T-cell (primary cell): ENCODE results near the gene NEMP1. TPM values are rescaled to one million over a fixed set of nuclear protein-coding genes. Genes with fewer than 3 reads are reported as not detected.

Experiments used
- ATAC-seq, 4 experiments: fragments of 200-7000 bp in 3 of 4; fragments of 150-1000 bp in 1 of 4; cut with Tn5 transposase; replicated peaks in 1 of 4; 1 replicate in 3 of 4; 2 replicates in 1 of 4; pipeline ENCODE4 v1.10.0; 2021; ENCODE audit warnings: moderate library complexity in 3 of 4, mild to moderate bottlenecking in 2 of 4, moderate number of reproducible peaks in 1 of 4
- CTCF ChIA-PET, 2 donors: fragments of 300-600 bp; sonication (Branson Sonifier 250); formaldehyde crosslinking; loops; one replicate each; lab custom pipeline; 2022; ENCODE audit warnings: antibody characterized with exemption in 2 of 2; lab: Charles Lee
- POLR2A ChIA-PET, 2 donors: fragments of 300-600 bp; sonication (Branson Sonifier 250); formaldehyde crosslinking; loops; one replicate each; lab custom pipeline; 2022; ENCODE audit warnings: antibody characterized with exemption in 2 of 2; lab: Charles Lee
- DNase-seq, 35 experiments: peaks; one replicate each; pipeline versions ENCODE4 v3.0.0 to v3.0.0-alpha.2; 2013 to 2023
- H3K27ac ChIP-seq: one replicate; pipeline ENCODE4 v1.5.1; 2013; ENCODE audit warnings: low read length
- H3K27me3 ChIP-seq, 2 experiments: replicated peaks in 1 of 2; 1 replicate in 1 of 2; 2 replicates in 1 of 2; pipeline versions ENCODE4 v1.6.1 to v1.7.0; 2013; ENCODE audit warnings: low read length in 1 of 2, mixed read lengths in 1 of 2; ENCODE audit not compliant: control insufficient read depth in 2 of 2, insufficient read depth in 2 of 2; ENCODE audit errors: extremely low read depth in 1 of 2
- H3K36me3 ChIP-seq, 2 donors: 1 replicate in 1 of 2; 2 replicates in 1 of 2; pipeline versions ENCODE4 v1.6.1 to v1.7.0; 2013; ENCODE audit warnings: low read length in 1 of 2; ENCODE audit not compliant: control insufficient read depth in 2 of 2, insufficient read depth in 1 of 2; ENCODE audit errors: extremely low read depth in 1 of 2
- H3K4me1 ChIP-seq, 2 experiments: 1 replicate in 1 of 2; 2 replicates in 1 of 2; pipeline versions ENCODE4 v1.6.1 to v1.7.0; 2013; ENCODE audit warnings: low read length in 2 of 2, mixed read lengths in 1 of 2; ENCODE audit not compliant: insufficient read depth in 2 of 2, control insufficient read depth in 1 of 2; ENCODE audit errors: extremely low read depth in 1 of 2
- H3K4me3 ChIP-seq, 2 donors: 1 replicate in 1 of 2; 2 replicates in 1 of 2; pipeline versions ENCODE4 v1.5.1 to v1.7.0; 2013; ENCODE audit warnings: mild to moderate bottlenecking in 2 of 2, low read length in 1 of 2, moderate library complexity in 1 of 2; ENCODE audit not compliant: control insufficient read depth in 1 of 2; ENCODE audit errors: extremely low read depth in 1 of 2
- H3K9me3 ChIP-seq: 2 replicates; pipeline ENCODE4 v1.7.0; 2013
- H3K27ac Mint-ChIP-seq, 2 donors: one replicate each; pipeline ENCODE4 v1.8.0; 2020 to 2021; ENCODE audit warnings: mild to moderate bottlenecking in 2 of 2, mixed read lengths in 2 of 2
- H3K27me3 Mint-ChIP-seq, 2 donors: one replicate each; pipeline ENCODE4 v1.8.0; 2021 to 2022; ENCODE audit warnings: mixed read lengths in 2 of 2
- H3K36me3 Mint-ChIP-seq: one replicate; pipeline ENCODE4 v1.8.0; 2021; ENCODE audit warnings: mixed read lengths
- H3K4me1 Mint-ChIP-seq, 3 donors: one replicate each; pipeline ENCODE4 v1.8.0; 2020 to 2022; ENCODE audit warnings: mixed read lengths in 3 of 3, mild to moderate bottlenecking in 1 of 3
- H3K4me3 Mint-ChIP-seq, 3 donors: one replicate each; pipeline ENCODE4 v1.8.0; 2020 to 2022; ENCODE audit warnings: mild to moderate bottlenecking in 3 of 3, mixed read lengths in 3 of 3, moderate library complexity in 3 of 3
- H3K9me3 Mint-ChIP-seq, 3 donors: one replicate each; pipeline ENCODE4 v1.8.0; 2020 to 2022; ENCODE audit warnings: mixed read lengths in 3 of 3
- WGBS: methylation state at CpG from one replicate; pipeline ENCODE4 v1.1.5; 2013; ENCODE audit warnings: missing lambda C conversion rate; ENCODE audit not compliant: insufficient coverage; 5-methylcytosine and 5-hydroxymethylcytosine counted together
- total RNA-seq, 35 experiments: library from RNA in 6 of 35; stranded (reverse) in 6 of 35; fragments of 120-200 nt in 1 of 35; gene quantifications; one replicate each; pipeline versions ENCODE4 v1.2.1 to v1.2.4 and lab custom pipeline; 2013 to 2026

NEMP1 gene
- total RNA-seq, 5 donors from 2014 or later (not counting 1 experiment from before 2014, with no cell fraction given): 10.7 to 26.1 (median 19.9) TPM

DNA sequence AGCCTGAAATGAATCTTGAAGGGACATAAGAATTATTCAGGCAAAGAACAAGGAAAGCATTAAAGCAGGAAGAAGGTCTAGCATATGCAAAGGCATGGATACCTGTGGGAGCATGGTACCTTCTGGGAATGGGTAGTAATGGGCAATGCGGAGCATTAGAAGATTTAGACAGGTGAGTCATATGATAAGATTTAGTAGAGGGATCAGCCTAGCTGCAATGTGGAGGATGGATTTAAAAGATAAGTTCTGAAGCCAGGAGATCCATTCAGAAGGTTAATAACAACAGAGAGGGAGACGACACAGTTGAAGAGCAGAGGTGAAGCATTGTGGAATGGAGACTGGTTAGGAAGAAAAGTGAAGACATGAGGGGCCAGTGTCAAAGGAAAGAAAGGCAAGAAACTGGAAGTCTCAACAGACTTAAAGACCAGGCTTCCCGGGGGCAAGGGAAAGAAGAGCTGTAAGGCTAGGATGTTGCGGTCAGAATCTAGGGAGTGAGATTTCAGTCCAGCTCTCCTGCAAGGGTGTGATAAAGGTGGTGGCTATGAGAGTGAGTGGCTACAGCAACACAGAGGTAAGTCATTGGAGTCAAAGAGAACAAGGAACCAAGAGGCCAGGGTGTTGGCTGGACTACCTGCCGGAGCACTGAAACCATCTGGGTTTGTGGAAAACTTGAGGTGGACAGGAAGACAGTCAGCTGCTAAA, 38.1 kb upstream of the NEMP1 start:
- Mint-ChIP-seq H3K27ac (no peak overlapping the region), H3K4me3 (no peak overlapping the region), H3K27me3 (peaks cover 0 to 3% of the 10 kb centered on the region in 2 donors), H3K36me3 (no peaks in the 10 kb centered on the region), H3K9me3 (no peaks in the 10 kb centered on the region), H3K4me1 (peaks cover 9 to 12% (median 12%) of the 10 kb centered on the region in 3 donors)
- H3K27ac ChIP-seq: no peak overlapping the region
- CTCF ChIA-PET: interaction anchor here in 1 of 2 donors (0.6 kb wide), 2 partner anchors 40 to 46 kb away, joined by 3 to 4 read pairs; no protein-coding TSS in a partner anchor
- H3K27me3 ChIP-seq: no peaks in the 10 kb centered on the region
- no peaks in the 10 kb centered on the region for H3K36me3 ChIP-seq
- DNase-seq: no peak
- H3K4me1 ChIP-seq: peaks cover 0 to 12% of the 10 kb centered on the region in 2 experiments
- WGBS: 87% methylated on average over 5 of the region's 5 CpGs
- no peak overlapping the region for H3K4me3 ChIP-seq
- no peak for ATAC-seq
- POLR2A ChIA-PET: no interaction called here
- H3K9me3 ChIP-seq: no peaks in the 10 kb centered on the region

DNA sequence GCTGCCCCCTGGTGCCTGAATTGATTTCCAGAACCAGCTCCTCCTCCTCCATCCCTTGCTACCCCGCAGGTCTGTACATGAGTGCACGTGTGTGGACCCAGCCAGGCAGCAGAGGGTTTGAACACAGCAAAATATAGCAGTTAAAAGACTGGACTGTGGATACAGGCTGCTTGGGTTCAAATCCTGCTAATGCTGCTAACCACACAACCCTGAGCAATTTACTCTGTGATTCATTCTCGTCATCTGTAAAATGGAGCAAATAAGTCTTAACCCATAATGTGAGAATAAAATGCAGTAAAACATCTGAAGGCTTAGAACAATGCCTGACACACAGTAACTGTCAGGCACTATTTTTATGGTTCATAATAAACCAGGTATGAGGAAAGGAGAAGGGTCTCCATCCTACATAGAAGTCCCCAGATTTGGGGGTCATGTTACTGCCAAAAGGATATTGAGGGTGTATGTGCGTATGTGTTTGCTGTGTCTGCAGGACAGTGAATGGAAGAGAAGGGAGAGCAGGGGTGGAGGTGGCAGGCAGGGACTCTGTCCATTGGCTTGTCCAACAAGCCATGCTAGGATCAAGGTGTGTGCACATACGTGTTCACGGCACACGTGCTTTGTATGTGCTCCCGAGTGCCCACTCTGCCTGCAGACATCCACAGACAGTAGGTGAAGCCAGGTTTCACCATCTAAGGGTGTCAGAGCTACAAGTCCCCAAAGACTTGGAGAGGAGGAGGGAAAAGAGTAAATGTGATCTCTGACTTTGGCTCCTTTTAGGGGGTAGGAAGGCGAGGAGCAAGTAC, 34.1 kb upstream of the NEMP1 start:
- H3K27me3 ChIP-seq: no peaks in the 10 kb centered on the region
- Mint-ChIP-seq H3K9me3 (no peaks in the 10 kb centered on the region), H3K27me3 (peaks cover 0 to 3% of the 10 kb centered on the region in 2 donors), H3K4me3 (peak overlapping the region; percentile 89 to 98 (median 92)), H3K4me1 (peaks cover 32 to 44% (median 37%) of the 10 kb centered on the region in 3 donors), H3K36me3 (peaks cover 3% of the 10 kb centered on the region), H3K27ac (peak overlapping the region; percentile 96 to 97)
- H3K4me3 ChIP-seq: peak overlapping the region; percentile 68 to 97
- ChIA-PET CTCF (interaction anchor here (0.6 to 5.9 kb wide), 31 partner anchors 9 to 577 kb away, joined by 3 to 201 read pairs (median 6); partner anchors contain the start of genes LRP1 (in 1 of the 2), NAB2 (in 1 of the 2), NEMP1 (in 1 of the 2) and SHMT2 (in 1 of the 2)), POLR2A (interaction anchor here (0.5 to 2.3 kb wide), 10 partner anchors 16 to 492 kb away, joined by 3 to 11 read pairs (median 5); partner anchors contain the start of genes LRP1 (in 1 of the 2) and NEMP1 (in 1 of the 2))
- H3K36me3 ChIP-seq: peaks cover 3 to 9% of the 10 kb centered on the region in 2 donors
- DNase-seq (no peak), ATAC-seq (no peak)
- H3K27ac ChIP-seq: peak overlapping the region; percentile 91
- H3K4me1 ChIP-seq: peaks cover 11 to 41% of the 10 kb centered on the region in 2 experiments
- no peaks in the 10 kb centered on the region for H3K9me3 ChIP-seq
- 97% methylated on average over 5 of the region's 9 CpGs for WGBS

- peak; percentile 71 to 76 (median 72) for ATAC-seq
- Mint-ChIP-seq H3K27me3 (peaks cover 0 to 1% of the 10 kb centered on the region in 2 donors), H3K27ac (peak within 1 kb of the TSS; percentile 96 to 97), H3K9me3 (no peaks in the 10 kb centered on the region), H3K4me3 (peak within 1 kb of the TSS; percentile 89 to 98 (median 92)), H3K36me3 (peaks cover 18% of the 10 kb centered on the region), H3K4me1 (peaks cover 44 to 59% (median 50%) of the 10 kb centered on the region in 3 donors)
- peaks cover 17 to 52% of the 10 kb centered on the region in 2 experiments for H3K4me1 ChIP-seq
- peak within 1 kb of the TSS; percentile 68 to 97 for H3K4me3 ChIP-seq
- H3K36me3 ChIP-seq: peaks cover 11 to 24% of the 10 kb centered on the region in 2 donors
- no peaks in the 10 kb centered on the region for H3K9me3 ChIP-seq
- no peaks in the 10 kb centered on the region for H3K27me3 ChIP-seq
- ChIA-PET POLR2A (interaction anchor here (0.6 to 2.3 kb wide), 12 partner anchors 17 to 751 kb away, joined by 3 to 11 read pairs (median 4); partner anchors contain the start of genes NEMP1 (in 2 of the 2), LRP1 (in 1 of the 2) and STAT2 (in 1 of the 2)), CTCF (interaction anchor here (0.6 to 5.9 kb wide), 31 partner anchors 13 to 788 kb away, joined by 3 to 201 read pairs (median 6); partner anchors contain the start of genes LRP1 (in 1 of the 2), NAB2 (in 1 of the 2), NACA (in 1 of the 2) and NEMP1 (in 1 of the 2))
- peak within 1 kb of the TSS; percentile 91 for H3K27ac ChIP-seq
- 1% methylated on average over 7 of the region's 13 CpGs for whole genome bisulfite sequencing
- DNase-seq: peak; percentile 55 to 93 (median 85)
Observed at GRCh38 chr12:57111031-57111734, 32.6 kb upstream of the NEMP1 start, which contains the start of gene STAT6. Gene STAT6 (minus strand): TSS chr12:57111362. CDS start chr12:57108278, 3,084 bp downstream.

- Histone ChIP-seq H3K4me1 (peaks cover 17 to 56% of the 10 kb centered on the region in 2 experiments), H3K27ac (peak overlapping the region; percentile 91), H3K9me3 (no peaks in the 10 kb centered on the region), H3K36me3 (peaks cover 14 to 32% of the 10 kb centered on the region in 2 donors), H3K27me3 (no peaks in the 10 kb centered on the region), H3K4me3 (peak overlapping the region; percentile 68 to 97)
- H3K27me3 Mint-ChIP-seq: no peaks in the 10 kb centered on the region
- ATAC-seq (peak in 3 of 4 experiments; percentile 1 to 43 (median 5)), DNase-seq (peak in 33 of 35 experiments; percentile 43 to 86 (median 65))
- no peaks in the 10 kb centered on the region for H3K9me3 Mint-ChIP-seq
- ChIA-PET POLR2A (interaction anchor here (0.6 to 2.3 kb wide), 9 partner anchors 10 to 750 kb away, joined by 3 to 11 read pairs (median 4); partner anchors contain the start of genes NEMP1 (in 2 of the 2) and STAT2 (in 1 of the 2)), CTCF (interaction anchor here (0.6 to 5.9 kb wide), 14 partner anchors 13 to 788 kb away, joined by 3 to 201 read pairs (median 14); partner anchors contain the start of genes NAB2 (in 1 of the 2), NACA (in 1 of the 2), NEMP1 (in 1 of the 2) and ZBTB39 (in 1 of the 2))
- H3K4me1 Mint-ChIP-seq: peaks cover 46 to 61% (median 50%) of the 10 kb centered on the region in 3 donors
- 3% methylated on average over 5 of the region's 28 CpGs for WGBS
- H3K27ac Mint-ChIP-seq: peak overlapping the region; percentile 96 to 97
- H3K4me3 Mint-ChIP-seq: peak overlapping the region; percentile 89 to 98 (median 92)
- H3K36me3 Mint-ChIP-seq: peaks cover 24% of the 10 kb centered on the region
Observed at GRCh38 chr12:57110104-57111030, 31.8 kb upstream of the NEMP1 start.
